Fibroblast of the aortic adventitia (primary cell): ENCODE data around the gene RYK. TPM values are rescaled to one million over a fixed set of nuclear protein-coding genes. Genes with fewer than 3 reads are reported as not detected.

Source experiments
- DNase-seq: peaks from one replicate; pipeline ENCODE4 v3.0.0-alpha.2; 2010; ENCODE audit warnings: low read depth
- H3K4me3 ChIP-seq: 2 replicates; pipeline ENCODE4 v1.5.1; 2011; ENCODE audit warnings: low read depth, mild to moderate bottlenecking, control low read depth, low read length, moderate library complexity
- CTCF ChIP-seq: IDR thresholded peaks from 2 replicates; pipeline ENCODE4 v1.5.1; 2011; ENCODE audit warnings: mild to moderate bottlenecking, low read length, control low read depth, inconsistent platforms; ENCODE audit not compliant: insufficient read depth
- total RNA-seq: library from RNA; depleted of rRNA; stranded (reverse); fragments of >200 nt; gene quantifications from 2 replicates; pipeline ENCODE4 v1.2.3, GENCODE V29; 2012; ENCODE audit warnings: low replicate concordance

Gene RYK
- total RNA-seq, 1 donor = 87.2 TPM

- TF ChIP-seq CTCF = no peak
Measured at GRCh38 chr3:134294302-134295280, 43.9 kb upstream of the RYK start.

GRCh38 chr3:134291319-134292254 is 40.9 kb upstream of the RYK start:
- TF ChIP-seq CTCF = no peak
- no peak overlapping the region for H3K4me3 ChIP-seq
- peak; percentile 94 for DNase-seq

More at GRCh38 chr3:134294302-134295280, 43.9 kb upstream of the RYK start:
- DNase-seq = no peak
- H3K4me3 ChIP-seq = no peak overlapping the region

- TF ChIP-seq CTCF = no peak
- DNase-seq = no peak
- no peak overlapping the region for H3K4me3 ChIP-seq
Measured at GRCh38 chr3:134287512-134287911, 36.9 kb upstream of the RYK start.

GRCh38 chr3:134284438-134284837 is 33.8 kb upstream of the RYK start:
- DNase-seq = no peak
- no peak for TF ChIP-seq CTCF
- H3K4me3 ChIP-seq = no peak overlapping the region

- no peak for DNase-seq
- no peak overlapping the region for H3K4me3 ChIP-seq
- no peak for TF ChIP-seq CTCF
Measured at GRCh38 chr3:134282659-134283047, 32.0 kb upstream of the RYK start.

- no peak overlapping the region for H3K4me3 ChIP-seq
- no peak for TF ChIP-seq CTCF
- no peak for DNase-seq
Measured at GRCh38 chr3:134281912-134282658, 31.4 kb upstream of the RYK start.
